ENCODE measurements around the gene CENPX.

CENPX gene

GRCh38 chr17:82037889-82038195 is 15.2 kb upstream of the CENPX start:
- Histone ChIP-seq H3K9ac (ENCODE audit: low read length in 2 of 2) (peak overlapping the region in 1 of 2 donors; percentile 73), H3K36me3 (ENCODE audit: control insufficient read depth in 2 of 2, insufficient read depth in 2 of 2, low read length in 2 of 2) (no peaks in the 10 kb centered on the region), H3K27ac (ENCODE audit: low read length) (peak overlapping the region; percentile 88), H3K4me3 (ENCODE audit: low read length in 2 of 2) (peak overlapping the region; percentile 48 to 81), H3K27me3 (ENCODE audit: control insufficient read depth in 1 of 2, insufficient read depth in 2 of 2, low read length in 2 of 2) (peaks cover 0 to 4% of the 10 kb centered on the region in 2 donors), H3K4me1 (ENCODE audit: control insufficient read depth, insufficient read depth, low read length) (peaks cover 25% of the 10 kb centered on the region), H3K9me3 (ENCODE audit: control insufficient read depth in 2 of 2, low read length in 2 of 2) (no peaks in the 10 kb centered on the region)

- H3K27ac ChIP-seq (ENCODE audit: low read length) = peak within 1 kb of the TSS; percentile 88
- peaks cover 28% of the 10 kb centered on the region for H3K4me1 ChIP-seq (ENCODE audit: control insufficient read depth, insufficient read depth, low read length)
- no peaks in the 10 kb centered on the region for H3K36me3 ChIP-seq (ENCODE audit: control insufficient read depth in 2 of 2, insufficient read depth in 2 of 2, low read length in 2 of 2)
These were observed 14.6 kb upstream of the CENPX start, which contains the start of gene DCXR for GRCh38 chr17:82037092-82037888. Gene DCXR (minus strand): TSS chr17:82037697. CDS start chr17:82037682, 15 bp downstream.

DNA sequence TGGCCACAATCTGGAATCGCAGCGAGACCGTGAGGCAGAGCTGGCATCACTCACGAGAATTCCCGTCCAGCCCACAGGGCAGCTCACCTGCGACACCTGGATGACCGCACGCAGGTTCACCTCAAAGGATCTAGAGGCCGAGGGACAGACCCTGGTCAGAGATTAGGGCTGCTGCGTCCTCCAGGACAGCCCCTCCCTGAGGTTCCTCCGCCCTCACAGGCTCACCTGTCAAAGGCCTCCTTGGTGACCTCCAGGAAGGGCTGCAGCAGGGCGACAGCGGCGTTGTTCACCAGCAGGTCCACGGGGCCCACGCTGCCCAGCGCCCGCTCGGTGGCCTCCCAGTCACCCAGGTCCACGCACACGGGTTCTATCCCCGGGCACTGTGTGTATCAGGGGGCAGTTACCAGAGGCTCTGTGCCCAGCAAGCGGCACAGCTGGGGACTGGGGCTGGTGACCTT is 14.0 kb upstream of the CENPX start:
- Histone ChIP-seq H3K36me3 (ENCODE audit: control insufficient read depth in 2 of 2, insufficient read depth in 2 of 2, low read length in 2 of 2) (no peaks in the 10 kb centered on the region), H3K9me3 (ENCODE audit: control insufficient read depth in 2 of 2, low read length in 2 of 2) (no peaks in the 10 kb centered on the region), H3K9ac (ENCODE audit: low read length in 2 of 2) (peak overlapping the region; percentile 82 to 92), H3K4me3 (ENCODE audit: low read length in 2 of 2) (peak overlapping the region; percentile 78 to 81), H3K27ac (ENCODE audit: low read length) (peak overlapping the region; percentile 88), H3K4me1 (ENCODE audit: control insufficient read depth, insufficient read depth, low read length) (peaks cover 33% of the 10 kb centered on the region), H3K27me3 (ENCODE audit: control insufficient read depth in 1 of 2, insufficient read depth in 2 of 2, low read length in 2 of 2) (peaks cover 0 to 12% of the 10 kb centered on the region in 2 donors)

More at GRCh38 chr17:82037092-82037888, 14.6 kb upstream of the CENPX start, which contains the start of gene DCXR:
- peak within 1 kb of the TSS; percentile 78 to 81 for H3K4me3 ChIP-seq (ENCODE audit: low read length in 2 of 2)
- H3K27me3 ChIP-seq (ENCODE audit: control insufficient read depth in 1 of 2, insufficient read depth in 2 of 2, low read length in 2 of 2) = peaks cover 0 to 9% of the 10 kb centered on the region in 2 donors
- H3K9me3 ChIP-seq (ENCODE audit: control insufficient read depth in 2 of 2, low read length in 2 of 2) = no peaks in the 10 kb centered on the region
- peak within 1 kb of the TSS; percentile 82 to 92 for H3K9ac ChIP-seq (ENCODE audit: low read length in 2 of 2)

DNA sequence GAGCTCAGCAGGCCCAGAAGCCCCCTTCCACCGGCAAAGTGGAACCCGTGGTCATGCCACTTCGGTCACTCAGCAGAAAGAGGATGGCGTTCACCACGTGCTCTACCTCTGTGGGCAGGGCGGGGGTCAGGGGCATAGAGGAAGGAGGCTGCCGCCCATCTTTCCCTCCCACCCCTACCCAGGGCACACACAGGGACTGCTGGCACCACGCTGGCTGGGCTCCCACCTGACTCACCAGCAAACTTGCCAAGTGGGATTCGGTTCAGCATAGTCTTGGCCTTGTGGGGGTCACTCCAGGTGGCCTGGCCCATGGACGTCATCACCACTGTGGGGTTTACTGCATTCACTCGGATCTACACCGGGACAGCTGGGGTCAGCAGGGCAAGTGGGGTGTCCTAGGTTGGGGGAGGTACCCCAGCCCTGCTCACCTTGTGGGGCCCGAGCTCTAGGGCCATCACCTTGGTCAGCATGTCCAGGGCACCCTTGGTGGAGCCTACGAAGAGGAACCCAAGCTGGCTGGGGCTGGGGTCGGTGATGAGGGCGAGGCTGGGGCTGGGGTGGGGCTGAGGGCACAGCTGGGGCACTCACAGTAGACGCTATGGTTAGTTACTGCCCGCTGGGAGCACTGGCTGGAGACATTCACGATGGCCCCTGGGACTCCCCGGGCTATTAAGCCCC is 13.4 kb upstream of the CENPX start:
- Histone ChIP-seq H3K27me3 (ENCODE audit: control insufficient read depth in 1 of 2, insufficient read depth in 2 of 2, low read length in 2 of 2) (peaks cover 0 to 12% of the 10 kb centered on the region in 2 donors), H3K36me3 (ENCODE audit: control insufficient read depth in 2 of 2, insufficient read depth in 2 of 2, low read length in 2 of 2) (no peaks in the 10 kb centered on the region), H3K4me1 (ENCODE audit: control insufficient read depth, insufficient read depth, low read length) (peaks cover 36% of the 10 kb centered on the region), H3K4me3 (ENCODE audit: low read length in 2 of 2) (peak overlapping the region; percentile 78 to 81), H3K9ac (ENCODE audit: low read length in 2 of 2) (peak overlapping the region; percentile 82 to 92), H3K9me3 (ENCODE audit: control insufficient read depth in 2 of 2, low read length in 2 of 2) (no peaks in the 10 kb centered on the region), H3K27ac (ENCODE audit: low read length) (peak overlapping the region; percentile 88)

DNA sequence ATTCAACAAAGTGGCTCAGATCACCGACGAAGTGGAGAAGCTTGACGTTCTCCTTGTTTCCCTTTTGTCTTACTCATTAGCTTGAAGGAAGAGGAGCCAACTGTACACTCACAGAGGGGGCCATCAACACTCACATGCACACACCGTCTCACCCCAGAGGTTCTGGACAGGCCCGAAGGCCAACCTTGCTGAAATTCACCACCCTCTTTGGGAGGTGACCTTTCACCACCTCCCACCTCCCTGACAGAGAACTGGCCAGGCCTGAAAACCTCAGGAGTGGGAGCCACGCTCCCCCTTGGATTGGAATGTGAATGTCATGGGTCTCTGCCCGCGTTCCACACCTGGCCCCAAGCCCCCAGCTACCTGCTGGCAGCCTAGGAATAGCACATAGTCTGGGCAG is 12.8 kb upstream of the CENPX start:
- H3K4me3 ChIP-seq (ENCODE audit: low read length in 2 of 2) = no peak overlapping the region
- H3K27ac ChIP-seq (ENCODE audit: low read length) = no peak overlapping the region
- no peaks in the 10 kb centered on the region for H3K9me3 ChIP-seq (ENCODE audit: control insufficient read depth in 2 of 2, low read length in 2 of 2)
- peaks cover 0 to 12% of the 10 kb centered on the region in 2 donors for H3K27me3 ChIP-seq (ENCODE audit: control insufficient read depth in 1 of 2, insufficient read depth in 2 of 2, low read length in 2 of 2)
- peaks cover 42% of the 10 kb centered on the region for H3K4me1 ChIP-seq (ENCODE audit: control insufficient read depth, insufficient read depth, low read length)
- no peak overlapping the region for H3K9ac ChIP-seq (ENCODE audit: low read length in 2 of 2)
- no peaks in the 10 kb centered on the region for H3K36me3 ChIP-seq (ENCODE audit: control insufficient read depth in 2 of 2, insufficient read depth in 2 of 2, low read length in 2 of 2)

DNA sequence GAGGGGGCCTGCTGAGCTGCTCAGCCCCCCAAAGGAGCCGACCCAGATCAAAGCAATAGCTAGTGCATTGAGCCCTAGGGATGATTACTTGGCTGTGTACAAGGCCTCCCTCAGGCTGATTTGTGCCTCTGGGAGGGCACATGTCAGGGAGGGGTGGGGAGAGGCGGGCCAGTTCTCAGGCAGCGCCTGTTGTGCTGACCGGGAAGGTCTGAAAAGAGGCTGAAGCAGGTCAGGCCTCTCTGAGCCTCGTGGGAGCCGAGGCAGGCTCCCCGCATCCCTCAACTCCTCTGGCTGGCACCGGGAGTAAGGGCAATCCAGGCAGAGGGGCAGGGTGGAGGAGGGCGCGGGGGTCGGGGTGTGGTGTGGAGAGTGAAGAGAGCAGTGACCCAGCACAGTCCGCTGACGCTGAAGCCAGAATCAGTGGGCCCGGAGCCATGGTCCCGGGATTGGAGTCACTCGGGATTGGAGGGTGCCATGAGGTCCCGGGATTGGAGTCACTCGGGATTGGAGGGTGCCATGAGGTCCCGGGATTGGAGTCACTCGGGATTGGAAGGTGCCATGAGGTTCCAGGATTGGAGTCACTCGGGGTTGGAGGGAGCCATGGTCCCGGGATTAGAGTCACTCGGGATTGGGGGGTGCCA is 11.8 kb upstream of the CENPX start:
- Histone ChIP-seq H3K27me3 (ENCODE audit: control insufficient read depth in 1 of 2, insufficient read depth in 2 of 2, low read length in 2 of 2) (peaks cover 0 to 12% of the 10 kb centered on the region in 2 donors), H3K36me3 (ENCODE audit: control insufficient read depth in 2 of 2, insufficient read depth in 2 of 2, low read length in 2 of 2) (no peaks in the 10 kb centered on the region), H3K4me3 (ENCODE audit: low read length in 2 of 2) (no peak overlapping the region), H3K9me3 (ENCODE audit: control insufficient read depth in 2 of 2, low read length in 2 of 2) (no peaks in the 10 kb centered on the region), H3K27ac (ENCODE audit: low read length) (no peak overlapping the region), H3K4me1 (ENCODE audit: control insufficient read depth, insufficient read depth, low read length) (peaks cover 48% of the 10 kb centered on the region), H3K9ac (ENCODE audit: low read length in 2 of 2) (no peak overlapping the region)

- H3K4me1 ChIP-seq (ENCODE audit: control insufficient read depth, insufficient read depth, low read length) = peaks cover 48% of the 10 kb centered on the region
- H3K4me3 ChIP-seq (ENCODE audit: low read length in 2 of 2) = no peak overlapping the region
- H3K9ac ChIP-seq (ENCODE audit: low read length in 2 of 2) = no peak overlapping the region
- no peaks in the 10 kb centered on the region for H3K36me3 ChIP-seq (ENCODE audit: control insufficient read depth in 2 of 2, insufficient read depth in 2 of 2, low read length in 2 of 2)
- no peaks in the 10 kb centered on the region for H3K9me3 ChIP-seq (ENCODE audit: control insufficient read depth in 2 of 2, low read length in 2 of 2)
- peaks cover 0 to 12% of the 10 kb centered on the region in 2 donors for H3K27me3 ChIP-seq (ENCODE audit: control insufficient read depth in 1 of 2, insufficient read depth in 2 of 2, low read length in 2 of 2)
- H3K27ac ChIP-seq (ENCODE audit: low read length) = no peak overlapping the region
These were observed 10.8 kb upstream of the CENPX start for GRCh38 chr17:82033359-82034085.

GRCh38 chr17:82031885-82032627 is 9.4 kb upstream of the CENPX start:
- H3K4me3 ChIP-seq (ENCODE audit: low read length in 2 of 2) = peak overlapping the region in 1 of 2 donors; percentile 54
- H3K27me3 ChIP-seq (ENCODE audit: control insufficient read depth in 1 of 2, insufficient read depth in 2 of 2, low read length in 2 of 2) = peaks cover 0 to 12% of the 10 kb centered on the region in 2 donors
- H3K27ac ChIP-seq (ENCODE audit: low read length) = no peak overlapping the region
- H3K9ac ChIP-seq (ENCODE audit: low read length in 2 of 2) = peak overlapping the region in 1 of 2 donors; percentile 47
- no peaks in the 10 kb centered on the region for H3K36me3 ChIP-seq (ENCODE audit: control insufficient read depth in 2 of 2, insufficient read depth in 2 of 2, low read length in 2 of 2)
- H3K4me1 ChIP-seq (ENCODE audit: control insufficient read depth, insufficient read depth, low read length) = peaks cover 39% of the 10 kb centered on the region
- H3K9me3 ChIP-seq (ENCODE audit: control insufficient read depth in 2 of 2, low read length in 2 of 2) = no peaks in the 10 kb centered on the region

- Histone ChIP-seq H3K9ac (ENCODE audit: low read length in 2 of 2) (peak within 1 kb of the TSS; percentile 28 to 47), H3K4me3 (ENCODE audit: low read length in 2 of 2) (peak within 1 kb of the TSS; percentile 52 to 71), H3K9me3 (ENCODE audit: control insufficient read depth in 2 of 2, low read length in 2 of 2) (no peaks in the 10 kb centered on the region), H3K4me1 (ENCODE audit: control insufficient read depth, insufficient read depth, low read length) (peaks cover 32% of the 10 kb centered on the region), H3K36me3 (ENCODE audit: control insufficient read depth in 2 of 2, insufficient read depth in 2 of 2, low read length in 2 of 2) (no peaks in the 10 kb centered on the region), H3K27ac (ENCODE audit: low read length) (no peak within 1 kb of the TSS), H3K27me3 (ENCODE audit: control insufficient read depth in 1 of 2, insufficient read depth in 2 of 2, low read length in 2 of 2) (peaks cover 0 to 12% of the 10 kb centered on the region in 2 donors)
These were observed 8.7 kb upstream of the CENPX start, which contains the start of gene RAC3 for GRCh38 chr17:82031303-82031884. Gene RAC3 (plus strand): TSS chr17:82031678. CDS start chr17:82031762, 84 bp downstream.

Measured in stomach smooth muscle (tissue), 2 donors.